ENCODE data around the gene DR1. TPM values are rescaled to one million over a fixed set of nuclear protein-coding genes. Genes with fewer than 3 reads are reported as not detected.
"Not testable (repeated sequence)": the region's sequence is repeated elsewhere in the genome, so short reads cannot be mapped to it uniquely, and the experiment has no call there.

The DR1 gene
- polyA plus RNA-seq, 1 donor, result 53.8 TPM

DNA sequence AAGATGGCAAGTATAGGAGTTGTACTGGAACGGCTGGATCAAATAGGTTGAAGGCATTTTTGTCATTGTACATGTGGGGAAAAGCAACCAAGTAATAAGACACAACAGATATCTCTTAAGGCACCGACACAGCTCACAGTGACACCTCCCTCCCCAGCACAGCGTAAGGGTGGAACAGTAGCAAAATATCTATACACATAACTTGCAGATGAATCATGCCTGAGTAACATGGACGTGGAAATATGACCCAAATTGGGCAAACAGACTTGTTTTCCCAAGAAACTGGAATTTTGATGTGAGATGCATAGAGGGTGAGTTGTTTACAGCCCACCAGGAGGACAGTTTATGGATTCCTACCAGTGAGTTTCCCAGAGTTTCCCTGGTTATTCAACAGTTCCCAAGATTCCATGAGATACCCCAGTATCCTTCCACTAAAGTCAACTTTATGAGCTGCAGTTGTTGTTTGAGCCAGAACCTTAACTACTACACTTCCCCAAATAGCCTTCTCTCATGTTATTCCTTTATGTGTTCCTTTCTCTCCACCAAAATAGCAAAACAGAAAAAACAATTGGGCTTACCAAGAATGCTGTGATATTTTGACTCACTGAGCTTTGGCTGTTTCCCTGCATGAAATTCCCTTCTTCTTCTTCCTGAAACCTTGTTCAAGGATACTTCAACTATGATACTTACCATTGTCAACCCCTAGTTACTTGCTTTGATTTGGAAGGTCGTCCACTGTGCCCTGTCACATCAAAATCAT, 7.1 kb upstream of the DR1 start:
- DNase-seq, result no peak

DNA sequence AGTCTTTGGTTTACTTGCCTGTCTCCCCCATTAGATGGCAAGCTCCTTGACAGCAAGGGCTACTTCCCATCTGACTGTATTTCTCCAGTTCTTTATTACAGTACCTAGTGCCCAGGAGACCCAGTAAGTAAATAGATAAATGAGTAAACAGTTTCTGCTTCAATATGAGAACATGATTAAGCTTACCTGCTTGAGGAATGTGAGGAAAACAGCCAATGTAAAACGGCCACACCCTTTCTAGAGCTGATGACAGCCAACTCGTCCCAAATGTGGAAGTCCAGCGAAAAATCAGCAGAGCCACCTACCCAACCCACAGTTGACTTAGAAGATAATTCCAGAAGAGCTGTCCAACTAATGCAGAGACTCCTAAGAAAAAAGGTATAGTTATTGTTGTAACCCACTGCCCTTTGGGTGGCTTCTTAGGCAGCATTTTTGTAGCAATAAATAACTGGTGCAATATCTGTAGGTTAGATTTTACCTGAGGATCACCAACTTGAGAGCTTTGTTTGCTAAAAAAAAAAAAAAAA, 6.5 kb upstream of the DR1 start:
- DNase-seq, result no peak

GRCh38 chr1:93340090-93340489, 5.6 kb upstream of the DR1 start:
- DNase-seq, result no peak

GRCh38 chr1:93344484-93344883, 1.2 kb upstream of the DR1 start:
- DNase-seq, result no peak

DNA sequence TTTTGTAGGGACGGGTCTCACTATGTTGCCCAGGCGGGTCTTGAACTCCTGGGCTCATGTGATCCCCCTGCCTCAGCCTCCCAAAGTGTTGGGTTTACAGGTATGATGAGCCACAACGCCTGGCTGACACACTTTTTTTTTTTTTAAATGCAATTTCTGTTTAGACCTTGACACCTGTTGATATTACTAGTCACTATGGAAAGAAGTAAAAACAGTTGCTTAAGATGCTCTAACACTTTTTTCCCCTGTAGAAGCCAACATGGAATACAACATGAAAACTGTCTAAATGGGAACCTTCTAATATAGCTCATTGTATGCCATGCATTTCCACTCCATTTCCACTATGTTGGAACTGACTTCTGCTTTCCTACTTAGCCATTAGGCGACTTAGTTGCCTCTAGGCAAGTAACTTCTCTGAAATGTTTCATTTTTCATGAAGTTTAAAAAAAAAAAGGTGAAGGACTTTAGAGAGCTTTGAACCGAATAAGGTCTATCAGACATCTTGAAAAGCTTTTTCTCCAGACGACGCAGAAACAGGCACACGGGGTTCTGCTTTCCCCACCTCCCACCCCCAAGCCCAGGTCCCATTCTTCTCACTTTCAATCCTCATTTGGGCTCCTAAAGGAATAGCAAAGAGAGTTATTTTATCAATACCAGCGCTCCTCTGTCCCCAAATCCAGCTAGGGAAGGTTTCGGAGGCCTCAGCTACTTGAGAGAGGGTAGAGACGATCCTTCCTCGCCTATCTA, 648 bp upstream of the DR1 start:
- DNase-seq, result peak; percentile 45

- peak; percentile 15 for DNase-seq
Measured at GRCh38 chr1:93346421-93346993, 800 bp downstream of the DR1 start.

GRCh38 chr1:93347334-93347899, 1.7 kb downstream of the DR1 start:
- DNase-seq, result no peak

- DNase-seq, result no peak
Measured at GRCh38 chr1:93348104-93348728, 2.5 kb downstream of the DR1 start.

GRCh38 chr1:93349231-93350135, 3.8 kb downstream of the DR1 start:
- no peak for DNase-seq

- DNase-seq, result no peak
Measured at GRCh38 chr1:93350322-93350721, 4.6 kb downstream of the DR1 start.

DNA sequence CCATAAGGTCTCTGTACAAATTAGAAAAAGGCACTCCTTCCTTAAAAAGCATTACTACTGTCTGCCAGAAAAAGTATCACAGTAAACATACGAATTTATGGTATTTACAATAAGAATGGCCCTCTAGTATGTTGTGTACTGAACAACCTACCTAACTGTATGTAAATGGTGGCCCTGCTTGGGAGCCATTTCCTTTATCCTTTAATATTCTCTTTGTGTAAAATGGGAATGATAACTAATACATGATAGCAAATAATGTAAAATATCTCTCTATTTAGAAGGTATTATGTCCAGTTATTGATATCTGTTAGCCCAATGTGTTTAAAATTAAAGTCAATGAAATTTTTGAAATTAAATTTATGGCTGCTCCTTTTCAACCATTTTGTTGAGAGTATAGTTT, 5.2 kb downstream of the DR1 start:
- no peak for DNase-seq

- DNase-seq, result not testable (repeated sequence)
Measured at GRCh38 chr1:93351346-93351745, 5.6 kb downstream of the DR1 start.

GRCh38 chr1:93352376-93352775, 6.7 kb downstream of the DR1 start:
- no peak for DNase-seq

- DNase-seq, result peak; percentile 20
Measured at GRCh38 chr1:93353286-93353685, 7.6 kb downstream of the DR1 start.

DNA sequence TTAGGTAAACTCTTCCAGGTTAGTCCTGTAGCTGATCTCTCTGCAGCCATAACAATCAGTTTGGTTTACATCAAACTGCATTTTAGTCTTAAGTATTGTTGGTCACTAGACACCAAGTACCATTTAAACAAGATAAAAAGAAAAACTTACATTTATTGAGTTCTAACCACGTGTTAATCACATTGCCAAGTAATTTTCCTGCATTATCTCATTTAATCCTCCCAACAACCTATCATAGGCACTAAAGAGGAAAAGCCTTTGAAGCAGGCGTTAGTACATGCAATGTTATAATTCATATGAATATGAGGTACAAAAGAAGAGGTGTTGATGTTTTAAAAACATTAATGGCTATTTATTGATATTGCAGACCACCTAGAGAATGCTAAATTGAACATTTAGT, 9.0 kb downstream of the DR1 start:
- DNase-seq, result no peak

- no peak for DNase-seq
Measured at GRCh38 chr1:93357242-93357641, 11.5 kb downstream of the DR1 start.

DNA sequence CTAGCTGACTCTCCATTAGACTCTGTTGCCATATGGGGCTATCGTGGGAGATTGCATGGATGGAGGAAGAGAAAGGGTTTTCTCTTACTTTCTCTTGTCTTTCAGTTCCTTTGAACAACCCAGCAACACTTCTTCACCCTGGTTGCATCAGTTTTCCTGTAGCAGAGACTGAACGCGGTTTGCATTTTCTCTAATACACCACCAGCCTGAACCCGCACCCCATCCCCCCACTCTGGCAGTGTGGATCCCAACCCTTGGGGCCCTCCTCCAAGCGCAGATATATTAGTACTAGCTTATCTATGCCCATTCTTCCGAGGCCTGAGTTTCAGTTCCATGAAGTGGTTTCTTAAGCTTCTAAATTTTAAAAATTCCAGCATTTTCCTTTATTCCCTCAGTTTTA, 12.6 kb downstream of the DR1 start:
- DNase-seq, result no peak

- no peak for DNase-seq
Measured at GRCh38 chr1:93360111-93360510, 14.4 kb downstream of the DR1 start.

DNA sequence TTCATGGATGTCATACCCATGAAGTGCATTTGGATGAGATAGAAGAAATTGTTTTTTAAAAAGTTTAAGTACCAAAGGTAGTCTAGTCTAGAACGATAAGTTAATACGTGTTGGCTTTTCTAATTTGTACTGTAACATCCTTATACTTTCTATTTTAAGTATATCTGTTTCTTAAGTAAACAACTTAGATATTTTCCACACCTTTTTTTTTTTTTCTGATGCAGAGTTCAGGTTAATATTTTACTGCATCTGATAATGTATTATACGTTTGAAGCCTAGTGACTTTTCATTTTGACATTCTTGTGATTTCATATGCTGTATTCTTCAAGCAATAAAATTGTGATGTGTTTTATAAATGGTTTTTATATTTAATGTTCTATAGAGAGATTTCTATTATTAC, 16.5 kb downstream of the DR1 start:
- DNase-seq, result no peak

DNA sequence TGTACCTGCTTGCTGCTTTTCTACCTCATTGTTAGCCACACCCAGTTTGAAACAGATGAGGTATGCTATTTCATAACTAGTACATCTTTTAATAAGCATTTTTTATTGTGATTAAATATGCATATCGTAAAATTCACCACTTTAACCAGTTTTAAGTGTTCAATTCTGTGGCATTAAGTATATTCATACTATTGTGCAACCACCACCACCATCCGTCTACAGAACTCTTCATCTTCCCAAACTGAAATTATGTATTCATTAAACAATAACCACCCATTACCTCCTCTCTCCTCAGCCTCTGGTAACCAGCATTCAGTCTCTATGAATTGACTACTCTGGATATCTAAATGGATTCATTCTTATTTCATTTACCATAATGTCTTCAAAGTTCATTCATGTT, 20.1 kb downstream of the DR1 start:
- DNase-seq, result no peak

- no peak for DNase-seq
Measured at GRCh38 chr1:93369734-93370133, 24.0 kb downstream of the DR1 start.
